ENCODE measurements around the gene SKOR1.

SKOR1 gene

DNA sequence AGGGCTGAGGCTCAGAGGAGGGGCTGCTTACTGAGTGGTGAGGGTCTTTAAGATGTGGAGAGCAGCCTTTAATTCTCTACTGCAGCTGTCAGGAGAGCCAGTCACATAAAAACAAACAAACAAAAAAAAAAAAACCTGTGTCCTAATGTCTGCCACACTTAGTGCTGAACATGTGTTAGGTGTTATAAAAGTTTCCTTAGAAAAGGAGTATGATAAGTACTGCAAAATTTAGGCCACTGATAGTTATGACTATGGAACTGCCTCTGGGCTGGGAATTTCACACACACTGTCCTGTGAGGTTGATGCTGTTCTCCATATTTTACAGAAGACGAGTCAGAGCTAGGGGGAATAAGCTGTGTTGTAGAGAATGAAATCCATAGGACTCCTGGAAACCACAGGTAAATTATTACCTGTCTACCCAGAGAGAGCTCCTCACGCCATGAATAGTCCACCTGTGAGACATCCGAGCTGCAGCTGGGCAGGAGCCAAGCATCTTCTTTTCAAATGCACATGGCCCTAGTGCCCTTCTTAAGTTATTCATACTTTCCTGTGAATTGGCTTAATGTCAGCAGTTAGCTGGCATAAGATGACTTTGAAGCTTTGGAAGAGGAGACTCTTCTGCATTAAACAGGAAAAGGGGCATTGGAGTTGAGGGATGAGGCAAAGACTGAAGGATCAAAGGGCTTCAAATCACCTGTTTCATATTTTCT is 34.5 kb upstream of the SKOR1 start:
- H2AFZ ChIP-seq (ENCODE audit: low read length) = no peak overlapping the region
- H3K4me2 ChIP-seq (ENCODE audit: insufficient read depth, low read length, poor library complexity, severe bottlenecking) = no peak overlapping the region
- no peaks in the 10 kb centered on the region for H3K79me1 ChIP-seq (ENCODE audit: low read depth, low read length)
- H4K91ac ChIP-seq (ENCODE audit: low read depth, low read length, poor library complexity) = no peak overlapping the region
- no peaks in the 10 kb centered on the region for H3K27me3 ChIP-seq (ENCODE audit: control insufficient read depth in 3 of 3, insufficient read depth in 3 of 3, low read depth in 1 of 3, low read length in 3 of 3)
- H4K8ac ChIP-seq (ENCODE audit: low read depth, low read length) = no peak overlapping the region
- whole genome bisulfite sequencing, 2 donors (ENCODE audit: extremely low coverage in 2 of 2, insufficient read length in 2 of 2, insufficient replicate concordance in 1 of 2) = no CpG with 5 or more reads among the region's 3 CpGs
- H3K9me3 ChIP-seq (replicated peaks in 1 of 2; ENCODE audit: control insufficient read depth in 2 of 2, insufficient read depth in 1 of 2, low read depth in 1 of 2, low read length in 2 of 2) = peaks cover 0 to 13% of the 10 kb centered on the region in 2 donors
- H2BK120ac ChIP-seq (ENCODE audit: low read depth, low read length) = no peak overlapping the region
- no peak overlapping the region for H2AK5ac ChIP-seq (ENCODE audit: low read depth, low read length)
- H2BK5ac ChIP-seq (ENCODE audit: low read length) = no peak overlapping the region
- H3K27ac ChIP-seq (replicated peaks; ENCODE audit: low read length) = no peak overlapping the region
- no peak for DNase-seq (ENCODE audit: low spot score)
- no peak overlapping the region for H3K4me3 ChIP-seq (ENCODE audit: low read length in 2 of 2)
- H3K14ac ChIP-seq (ENCODE audit: low read length) = no peak overlapping the region
- H3K18ac ChIP-seq (ENCODE audit: low read length) = no peak overlapping the region
- H3K9ac ChIP-seq (ENCODE audit: low read depth, low read length, poor library complexity) = no peak overlapping the region
- no peak overlapping the region for H3K23ac ChIP-seq (ENCODE audit: low read depth, low read length, poor library complexity)
- H3K4me1 ChIP-seq (ENCODE audit: control insufficient read depth in 2 of 2, insufficient read depth in 1 of 2, low read depth in 1 of 2, low read length in 2 of 2) = peaks cover 4 to 5% of the 10 kb centered on the region in 2 donors
- H3K4ac ChIP-seq (ENCODE audit: low read length) = no peak overlapping the region
- no peaks in the 10 kb centered on the region for H3K36me3 ChIP-seq (replicated peaks in 1 of 2; ENCODE audit: control insufficient read depth in 2 of 2, insufficient read depth in 2 of 2, low read length in 2 of 2)
- no peak overlapping the region for H2BK15ac ChIP-seq (ENCODE audit: low read length)
- no peak overlapping the region for H2BK12ac ChIP-seq (ENCODE audit: low read length)

DNA sequence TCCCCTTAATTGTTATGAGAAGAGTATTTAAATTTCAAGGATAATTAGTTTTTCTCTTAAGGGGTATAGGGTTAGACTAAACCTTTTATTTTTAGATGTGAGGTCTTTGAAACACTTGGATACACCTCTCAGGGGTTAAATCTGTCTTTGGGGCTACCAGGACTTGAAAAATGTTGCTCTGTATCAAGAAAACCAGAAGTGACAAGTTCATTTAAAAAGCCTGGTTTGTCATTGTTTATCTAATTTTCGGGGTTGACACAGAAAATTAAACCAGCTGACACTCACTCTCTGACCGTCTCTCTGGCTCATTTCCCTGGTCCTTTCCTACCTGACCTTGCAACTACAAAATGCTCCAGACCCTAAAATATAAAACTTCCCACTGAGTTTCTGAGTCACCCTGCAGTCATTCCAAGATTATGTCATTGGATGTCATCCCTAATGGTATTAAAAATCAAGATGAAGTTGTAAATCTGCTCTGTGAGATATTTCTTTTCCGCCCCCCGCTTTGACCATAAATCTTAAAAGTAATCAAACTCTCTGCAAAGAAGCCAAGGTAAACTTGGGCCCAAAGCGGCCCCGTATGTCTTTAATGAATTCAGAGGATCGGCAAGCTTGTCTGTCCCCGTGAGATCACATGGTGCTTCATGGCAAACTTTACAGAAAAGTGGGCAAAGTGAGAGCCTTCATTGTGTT is 32.9 kb upstream of the SKOR1 start:
- DNase-seq (ENCODE audit: low spot score) = no peak
- H3K9me3 ChIP-seq (replicated peaks in 1 of 2; ENCODE audit: control insufficient read depth in 2 of 2, insufficient read depth in 1 of 2, low read depth in 1 of 2, low read length in 2 of 2) = peaks cover 0 to 13% of the 10 kb centered on the region in 2 donors
- H2BK15ac ChIP-seq (ENCODE audit: low read length) = no peak overlapping the region
- no peak overlapping the region for H3K4me3 ChIP-seq (ENCODE audit: low read length in 2 of 2)
- H3K18ac ChIP-seq (ENCODE audit: low read length) = no peak overlapping the region
- H3K4ac ChIP-seq (ENCODE audit: low read length) = no peak overlapping the region
- no peak overlapping the region for H3K4me2 ChIP-seq (ENCODE audit: insufficient read depth, low read length, poor library complexity, severe bottlenecking)
- H3K14ac ChIP-seq (ENCODE audit: low read length) = no peak overlapping the region
- peaks cover 0 to 1% of the 10 kb centered on the region in 2 donors for H3K4me1 ChIP-seq (ENCODE audit: control insufficient read depth in 2 of 2, insufficient read depth in 1 of 2, low read depth in 1 of 2, low read length in 2 of 2)
- no peak overlapping the region for H2AFZ ChIP-seq (ENCODE audit: low read length)
- no peak overlapping the region for H4K8ac ChIP-seq (ENCODE audit: low read depth, low read length)
- no peak overlapping the region for H2BK5ac ChIP-seq (ENCODE audit: low read length)
- no peak overlapping the region for H2BK120ac ChIP-seq (ENCODE audit: low read depth, low read length)
- no CpG with 5 or more reads among the region's 8 CpGs for WGBS, 2 donors (ENCODE audit: extremely low coverage in 2 of 2, insufficient read length in 2 of 2, insufficient replicate concordance in 1 of 2)
- no peak overlapping the region for H3K23ac ChIP-seq (ENCODE audit: low read depth, low read length, poor library complexity)
- no peak overlapping the region for H4K91ac ChIP-seq (ENCODE audit: low read depth, low read length, poor library complexity)
- no peak overlapping the region for H2BK12ac ChIP-seq (ENCODE audit: low read length)
- no peaks in the 10 kb centered on the region for H3K36me3 ChIP-seq (replicated peaks in 1 of 2; ENCODE audit: control insufficient read depth in 2 of 2, insufficient read depth in 2 of 2, low read length in 2 of 2)
- no peak overlapping the region for H2AK5ac ChIP-seq (ENCODE audit: low read depth, low read length)
- H3K27me3 ChIP-seq (ENCODE audit: control insufficient read depth in 3 of 3, insufficient read depth in 3 of 3, low read depth in 1 of 3, low read length in 3 of 3) = no peaks in the 10 kb centered on the region
- H3K9ac ChIP-seq (ENCODE audit: low read depth, low read length, poor library complexity) = no peak overlapping the region
- no peaks in the 10 kb centered on the region for H3K79me1 ChIP-seq (ENCODE audit: low read depth, low read length)
- H3K27ac ChIP-seq (replicated peaks; ENCODE audit: low read length) = no peak overlapping the region

DNA sequence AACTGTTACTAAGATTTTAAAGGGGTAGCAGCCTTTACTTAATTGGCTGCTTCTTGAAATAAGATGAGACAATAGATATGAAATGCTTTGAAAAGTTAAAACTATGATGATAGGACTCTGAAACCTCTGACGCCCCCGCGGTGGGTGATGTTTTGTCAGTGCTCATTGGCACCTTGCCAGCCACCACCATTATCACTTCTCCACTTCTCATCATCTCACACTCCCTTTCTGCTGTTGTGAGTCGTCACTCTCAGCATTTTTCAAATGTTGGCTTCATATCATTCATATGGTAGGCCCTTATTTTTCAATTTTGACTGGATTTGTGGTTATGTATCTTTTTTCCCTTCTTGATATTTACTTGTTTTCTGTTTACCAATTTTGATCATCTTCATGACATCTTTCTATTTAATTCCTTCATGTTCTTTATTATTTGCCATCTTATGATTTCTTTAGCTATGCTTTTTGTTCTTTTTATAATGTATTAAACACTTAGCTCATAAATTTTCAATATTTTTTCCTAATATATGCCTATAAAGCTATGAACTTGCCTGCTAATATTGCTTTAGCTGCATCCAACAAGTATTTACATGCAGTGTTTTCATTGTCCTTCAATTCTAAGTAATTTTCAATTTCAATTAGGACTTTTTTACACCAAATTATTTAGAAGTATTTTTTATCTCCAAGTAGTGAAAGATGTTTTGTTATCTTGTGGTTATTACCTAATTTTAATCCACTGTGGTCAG is 30.3 kb upstream of the SKOR1 start:
- H3K23ac ChIP-seq (ENCODE audit: low read depth, low read length, poor library complexity) = no peak overlapping the region
- H3K18ac ChIP-seq (ENCODE audit: low read length) = no peak overlapping the region
- H3K79me1 ChIP-seq (ENCODE audit: low read depth, low read length) = no peaks in the 10 kb centered on the region
- H2AFZ ChIP-seq (ENCODE audit: low read length) = no peak overlapping the region
- H2BK15ac ChIP-seq (ENCODE audit: low read length) = no peak overlapping the region
- no peak overlapping the region for H2BK5ac ChIP-seq (ENCODE audit: low read length)
- DNase-seq (ENCODE audit: low spot score) = no peak
- no peak overlapping the region for H3K4me3 ChIP-seq (ENCODE audit: low read length in 2 of 2)
- WGBS, 2 donors (ENCODE audit: extremely low coverage in 2 of 2, insufficient read length in 2 of 2, insufficient replicate concordance in 1 of 2) = no CpG with 5 or more reads among the region's 4 CpGs
- no peak overlapping the region for H4K91ac ChIP-seq (ENCODE audit: low read depth, low read length, poor library complexity)
- no peak overlapping the region for H2BK120ac ChIP-seq (ENCODE audit: low read depth, low read length)
- peaks cover 0 to 3% of the 10 kb centered on the region in 2 donors for H3K4me1 ChIP-seq (ENCODE audit: control insufficient read depth in 2 of 2, insufficient read depth in 1 of 2, low read depth in 1 of 2, low read length in 2 of 2)
- H3K9me3 ChIP-seq (replicated peaks in 1 of 2; ENCODE audit: control insufficient read depth in 2 of 2, insufficient read depth in 1 of 2, low read depth in 1 of 2, low read length in 2 of 2) = peaks cover 0 to 13% of the 10 kb centered on the region in 2 donors
- no peak overlapping the region for H4K8ac ChIP-seq (ENCODE audit: low read depth, low read length)
- H3K9ac ChIP-seq (ENCODE audit: low read depth, low read length, poor library complexity) = no peak overlapping the region
- H3K4ac ChIP-seq (ENCODE audit: low read length) = no peak overlapping the region
- H2AK5ac ChIP-seq (ENCODE audit: low read depth, low read length) = no peak overlapping the region
- H2BK12ac ChIP-seq (ENCODE audit: low read length) = no peak overlapping the region
- H3K27me3 ChIP-seq (ENCODE audit: control insufficient read depth in 3 of 3, insufficient read depth in 3 of 3, low read depth in 1 of 3, low read length in 3 of 3) = no peaks in the 10 kb centered on the region
- no peak overlapping the region for H3K4me2 ChIP-seq (ENCODE audit: insufficient read depth, low read length, poor library complexity, severe bottlenecking)
- no peak overlapping the region for H3K14ac ChIP-seq (ENCODE audit: low read length)
- H3K27ac ChIP-seq (replicated peaks; ENCODE audit: low read length) = no peak overlapping the region
- no peaks in the 10 kb centered on the region for H3K36me3 ChIP-seq (replicated peaks in 1 of 2; ENCODE audit: control insufficient read depth in 2 of 2, insufficient read depth in 2 of 2, low read length in 2 of 2)
